ENCODE results near the gene MAPK8.

GRCh38 chr10:48460182-48460581, 153.7 kb downstream of the MAPK8 start:
- TF ChIP-seq POLR2AphosphoS5 (IDR thresholded peaks at IDR 0.05): no peak
- no peak for TF ChIP-seq POLR2A (IDR thresholded peaks at IDR 0.05)
